Epithelial cell of proximal tubule (primary cell): ENCODE results near the gene CP. TPM values are rescaled to one million over a fixed set of nuclear protein-coding genes. Genes with fewer than 3 reads are reported as not detected.
"Not testable (repeated sequence)": the region's sequence is repeated elsewhere in the genome, so short reads cannot be mapped to it uniquely, and the experiment has no call there.

ENCODE experiments used
- DNase-seq: peaks from one replicate; pipeline ENCODE4 v3.0.0-alpha.2; 2011; ENCODE audit warnings: low read depth
- H3K4me3 ChIP-seq: 2 replicates; pipeline ENCODE4 v1.5.1; 2011; ENCODE audit warnings: low read depth, mild to moderate bottlenecking, low read length
- CTCF ChIP-seq: conservative IDR thresholded peaks from 2 replicates; pipeline ENCODE4 v1.5.1; 2012; ENCODE audit warnings: low read depth, mild to moderate bottlenecking, low read length
- total RNA-seq: library from RNA; depleted of rRNA; stranded (reverse); fragments of >200 nt; gene quantifications from 2 replicates; pipeline ENCODE4 v1.2.3, GENCODE V29; 2015

The CP gene
- total RNA-seq, 1 donor from 2014 or later, result not detected

GRCh38 chr3:149199474-149199873 lies 22.2 kb downstream of the CP start:
- H3K4me3 ChIP-seq, result no peak overlapping the region
- DNase-seq, result no peak
- no peak for TF ChIP-seq CTCF

GRCh38 chr3:149198611-149199010 lies 23.0 kb downstream of the CP start:
- no peak overlapping the region for H3K4me3 ChIP-seq
- no peak for DNase-seq
- TF ChIP-seq CTCF, result no peak

- DNase-seq, result no peak
- no peak overlapping the region for H3K4me3 ChIP-seq
- TF ChIP-seq CTCF, result no peak
Observed at GRCh38 chr3:149197669-149198068, 24.0 kb downstream of the CP start.

- H3K4me3 ChIP-seq, DNase-seq: not testable (repeated sequence)
Observed at GRCh38 chr3:149196805-149197592, 24.6 kb downstream of the CP start.

GRCh38 chr3:149195221-149195620 lies 26.4 kb downstream of the CP start:
- no peak for DNase-seq

GRCh38 chr3:149188494-149188893 lies 33.1 kb downstream of the CP start:
- no peak overlapping the region for H3K4me3 ChIP-seq
- no peak for DNase-seq
- TF ChIP-seq CTCF, result no peak

More at GRCh38 chr3:149195221-149195620, 26.4 kb downstream of the CP start:
- H3K4me3 ChIP-seq, result no peak overlapping the region
- no peak for TF ChIP-seq CTCF

GRCh38 chr3:149186721-149187120 lies 34.9 kb downstream of the CP start:
- no peak for TF ChIP-seq CTCF
- DNase-seq, result no peak
- no peak overlapping the region for H3K4me3 ChIP-seq
